HUES6 (cell line): ENCODE data around the gene CHST6.
A peak's percentile ranks its signal among the peaks of the same experiment; 100 is the strongest.
"Not testable (repeated sequence)": the region's sequence is repeated elsewhere in the genome, so short reads cannot be mapped to it uniquely, and the experiment has no call there.

Source experiments
- H3K27ac ChIP-seq: 2 replicates; pipeline ENCODE4 v1.7.0; 2013; ENCODE audit warnings: low read depth, mild to moderate bottlenecking, low read length, inconsistent platforms
- H3K27me3 ChIP-seq: 2 replicates; pipeline ENCODE4 v1.6.1; 2013; ENCODE audit warnings: low read length; ENCODE audit not compliant: control insufficient read depth, insufficient read depth
- H3K36me3 ChIP-seq: 2 replicates; pipeline ENCODE4 v1.6.1; 2013; ENCODE audit warnings: low read length; ENCODE audit not compliant: control insufficient read depth, insufficient read depth
- H3K4me1 ChIP-seq: 2 replicates; pipeline ENCODE4 v1.6.1; 2013; ENCODE audit warnings: low read length; ENCODE audit not compliant: control insufficient read depth, insufficient read depth
- H3K4me3 ChIP-seq: 2 replicates; pipeline ENCODE4 v1.5.1; 2013; ENCODE audit warnings: low read depth, low read length
- H3K9ac ChIP-seq: one replicate; pipeline ENCODE4 v1.6.1; 2013; ENCODE audit warnings: mild to moderate bottlenecking, low read length
- H3K9me3 ChIP-seq: 2 replicates; pipeline ENCODE4 v1.6.1; 2013; ENCODE audit warnings: low read depth, low read length; ENCODE audit not compliant: control insufficient read depth, insufficient read depth

The CHST6 gene

GRCh38 chr16:75495076-75495674 is at the start of gene CHST6:
CHST6 (minus strand) TSS chr16:75495441; CDS start chr16:75479828, 15,613 bp downstream.
- Histone ChIP-seq H3K27me3 (peaks cover 8% of the 10 kb centered on the region; the same call in 1 of the 2 replicates), H3K9ac (peak within 1 kb of the TSS; percentile 80), H3K4me1 (peaks cover 14% of the 10 kb centered on the region), H3K9me3 (no peaks in the 10 kb centered on the region), H3K27ac (no peak within 1 kb of the TSS), H3K4me3 (peak within 1 kb of the TSS; percentile 80), H3K36me3 (no peaks in the 10 kb centered on the region)

- H3K4me1 ChIP-seq, H3K9ac ChIP-seq, H3K27me3 ChIP-seq, H3K27ac ChIP-seq, H3K9me3 ChIP-seq, H3K36me3 ChIP-seq, H3K4me3 ChIP-seq: not testable (repeated sequence)
Observed at GRCh38 chr16:75542462-75542861, 47.2 kb upstream of the CHST6 start.

GRCh38 chr16:75541236-75541635 is 46.0 kb upstream of the CHST6 start:
- no peak overlapping the region for H3K27ac ChIP-seq
- H3K9me3 ChIP-seq, result no peaks in the 10 kb centered on the region
- H3K4me1 ChIP-seq, result no peaks in the 10 kb centered on the region
- H3K9ac ChIP-seq, result no peak overlapping the region
- H3K36me3 ChIP-seq, result peaks cover 3% of the 10 kb centered on the region
- no peak overlapping the region for H3K4me3 ChIP-seq
- H3K27me3 ChIP-seq, result no peaks in the 10 kb centered on the region

- H3K4me3 ChIP-seq, H3K27me3 ChIP-seq, H3K36me3 ChIP-seq, H3K9ac ChIP-seq, H3K9me3 ChIP-seq, H3K27ac ChIP-seq: not testable (repeated sequence)
- peaks cover 12% of the 10 kb centered on the region; the same call in 1 of the 2 replicates for H3K4me1 ChIP-seq
Observed at GRCh38 chr16:75538882-75539565, 43.8 kb upstream of the CHST6 start.

GRCh38 chr16:75537776-75538175 is 42.5 kb upstream of the CHST6 start:
- Histone ChIP-seq H3K9me3 (no peaks in the 10 kb centered on the region), H3K9ac (no peak overlapping the region), H3K4me3 (no peak overlapping the region), H3K4me1 (peaks cover 12% of the 10 kb centered on the region; the same call in 1 of the 2 replicates), H3K36me3 (no peaks in the 10 kb centered on the region; the same call in 1 of the 2 replicates), H3K27ac (no peak overlapping the region), H3K27me3 (no peaks in the 10 kb centered on the region)

GRCh38 chr16:75535901-75536300 is 40.7 kb upstream of the CHST6 start, which contains the start of gene CHST5:
CHST5 (minus strand) TSS chr16:75536108; CDS start chr16:75530384, 5,724 bp downstream.
- no peaks in the 10 kb centered on the region for H3K27me3 ChIP-seq

GRCh38 chr16:75535211-75535843 is 40.1 kb upstream of the CHST6 start:
- H3K36me3 ChIP-seq, result no peaks in the 10 kb centered on the region
- H3K9me3 ChIP-seq, result no peaks in the 10 kb centered on the region
- no peak overlapping the region for H3K9ac ChIP-seq
- no peaks in the 10 kb centered on the region for H3K27me3 ChIP-seq
- H3K27ac ChIP-seq, result no peak overlapping the region
- H3K4me1 ChIP-seq, result peaks cover 12% of the 10 kb centered on the region; the same call in 1 of the 2 replicates
- no peak overlapping the region for H3K4me3 ChIP-seq

More at GRCh38 chr16:75535901-75536300, 40.7 kb upstream of the CHST6 start, which contains the start of gene CHST5:
- Histone ChIP-seq H3K36me3 (no peaks in the 10 kb centered on the region), H3K9ac (no peak within 1 kb of the TSS), H3K4me1 (peaks cover 12% of the 10 kb centered on the region; the same call in 1 of the 2 replicates), H3K27ac (no peak within 1 kb of the TSS), H3K9me3 (no peaks in the 10 kb centered on the region), H3K4me3 (no peak within 1 kb of the TSS)

GRCh38 chr16:75534560-75535205 is 39.4 kb upstream of the CHST6 start:
- Histone ChIP-seq H3K27ac (no peak overlapping the region), H3K4me3 (no peak overlapping the region), H3K9me3 (no peaks in the 10 kb centered on the region), H3K36me3 (no peaks in the 10 kb centered on the region), H3K27me3 (no peaks in the 10 kb centered on the region), H3K9ac (no peak overlapping the region), H3K4me1 (peaks cover 12% of the 10 kb centered on the region; the same call in 1 of the 2 replicates)

GRCh38 chr16:75532791-75533190 is 37.5 kb upstream of the CHST6 start:
- H3K9me3 ChIP-seq, result no peaks in the 10 kb centered on the region
- no peaks in the 10 kb centered on the region for H3K27me3 ChIP-seq
- H3K36me3 ChIP-seq, result no peaks in the 10 kb centered on the region
- no peak overlapping the region for H3K9ac ChIP-seq
- H3K27ac ChIP-seq, result no peak overlapping the region
- no peak overlapping the region for H3K4me3 ChIP-seq
- peaks cover 12% of the 10 kb centered on the region; the same call in 1 of the 2 replicates for H3K4me1 ChIP-seq

GRCh38 chr16:75532142-75532765 is 37.0 kb upstream of the CHST6 start:
- Histone ChIP-seq H3K4me1 (peaks cover 12% of the 10 kb centered on the region; the same call in 1 of the 2 replicates), H3K4me3 (no peak overlapping the region), H3K36me3 (no peaks in the 10 kb centered on the region), H3K27me3 (no peaks in the 10 kb centered on the region), H3K27ac (no peak overlapping the region), H3K9ac (no peak overlapping the region), H3K9me3 (no peaks in the 10 kb centered on the region)
